ENCODE measurements around the gene KIF6.

GRCh38 chr6:39617026-39617425, 108.2 kb downstream of the KIF6 start:
- TF ChIP-seq CTCF (IDR thresholded peaks at IDR 0.05) (no peak), EZH2 (IDR thresholded peaks at IDR 0.05) (no peak), EZH2phosphoT487 (IDR thresholded peaks at IDR 0.05) (no peak)

Measured in neural progenitor cell (in vitro differentiated cells).